ENCODE data around the gene UCN. TPM values are rescaled to one million over a fixed set of nuclear protein-coding genes. Genes with fewer than 3 reads are reported as not detected.
"Not testable (repeated sequence)": the region's sequence is repeated elsewhere in the genome, so short reads cannot be mapped to it uniquely, and the experiment has no call there.

The UCN gene
- total RNA-seq, 1 experiment from 2014 or later: 0.32 TPM

DNA sequence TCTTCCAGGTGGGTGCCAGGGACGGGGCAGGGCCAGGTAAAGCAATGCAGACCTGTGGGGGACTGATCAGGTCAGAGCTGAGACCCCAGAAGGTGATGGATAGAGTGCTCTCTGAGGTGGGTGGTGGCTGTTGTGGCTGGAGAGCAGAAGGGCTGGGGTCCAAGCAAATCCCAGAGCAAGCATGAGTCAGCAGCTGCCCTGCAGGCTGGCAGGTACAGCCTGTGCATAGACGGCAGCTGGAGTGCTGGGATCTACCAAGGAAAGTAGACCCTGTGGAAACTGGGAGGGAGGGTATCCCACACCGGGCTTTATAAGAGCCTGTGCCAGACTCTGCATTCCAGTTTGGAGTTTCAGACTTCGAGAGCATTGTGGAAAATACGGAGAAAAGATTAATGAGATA lies 25.4 kb downstream of the UCN start:
- Histone ChIP-seq H3K27ac (no peak overlapping the region), H3K27me3 (peaks cover 11% of the 10 kb centered on the region; the same call in 1 of the 2 replicates), H3K4me1 (peaks cover 18% of the 10 kb centered on the region), H3K9me3 (replicated peaks) (no peaks in the 10 kb centered on the region), H3K4me3 (no peak overlapping the region), H3K36me3 (no peaks in the 10 kb centered on the region)
- DNase-seq: peak; percentile 34 to 47

GRCh38 chr2:27281855-27282559 lies 26.2 kb downstream of the UCN start, which contains the start of gene TRIM54:
Gene TRIM54, plus strand, starts transcription at chr2:27282429. Its CDS starts 303 bp downstream, at chr2:27282732.
- DNase-seq: peak; percentile 50 to 56
- Histone ChIP-seq H3K4me3 (no peak within 1 kb of the TSS), H3K27ac (no peak within 1 kb of the TSS), H3K9me3 (replicated peaks) (no peaks in the 10 kb centered on the region), H3K27me3 (peaks cover 8% of the 10 kb centered on the region; the same call in 1 of the 2 replicates), H3K4me1 (peaks cover 18% of the 10 kb centered on the region), H3K36me3 (no peaks in the 10 kb centered on the region)

- Histone ChIP-seq H3K27me3 (peaks cover 8% of the 10 kb centered on the region; the same call in 1 of the 2 replicates), H3K4me1 (peaks cover 18% of the 10 kb centered on the region), H3K27ac (no peak overlapping the region), H3K9me3 (replicated peaks) (no peaks in the 10 kb centered on the region), H3K36me3 (no peaks in the 10 kb centered on the region), H3K4me3 (no peak overlapping the region)
- DNase-seq: no peak
Observed at GRCh38 chr2:27281442-27281841, 26.8 kb downstream of the UCN start.

GRCh38 chr2:27280826-27281225 lies 27.4 kb downstream of the UCN start:
- peaks cover 18% of the 10 kb centered on the region for H3K4me1 ChIP-seq
- H3K4me3 ChIP-seq: no peak overlapping the region
- no peak overlapping the region for H3K27ac ChIP-seq
- H3K27me3 ChIP-seq: peaks cover 8% of the 10 kb centered on the region; the same call in 1 of the 2 replicates
- H3K9me3 ChIP-seq (replicated peaks): no peaks in the 10 kb centered on the region
- H3K36me3 ChIP-seq: no peaks in the 10 kb centered on the region
- DNase-seq: no peak

DNA sequence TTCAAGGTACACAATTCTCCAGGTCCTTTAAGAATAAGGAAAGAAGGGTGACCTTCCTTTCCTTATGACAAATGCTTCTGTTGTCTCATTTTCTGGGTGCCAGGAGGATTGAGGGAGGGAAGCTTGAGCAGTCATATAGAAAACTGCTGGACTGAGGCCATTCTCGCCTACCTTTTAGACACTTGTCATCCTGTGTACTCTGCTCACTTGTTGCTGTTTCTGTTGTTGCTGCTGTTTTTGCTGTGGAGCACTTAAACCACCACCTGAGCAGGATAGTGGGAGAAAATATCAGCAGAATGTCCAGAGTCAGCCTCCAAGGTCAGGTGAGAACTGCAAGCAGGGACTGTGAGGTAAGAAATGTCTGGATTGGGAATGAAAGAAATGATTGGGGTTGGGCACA lies 30.2 kb downstream of the UCN start:
- Histone ChIP-seq H3K36me3 (no peaks in the 10 kb centered on the region), H3K27ac (no peak overlapping the region), H3K4me3 (no peak overlapping the region), H3K27me3 (peaks cover 17% of the 10 kb centered on the region), H3K9me3 (replicated peaks) (no peaks in the 10 kb centered on the region), H3K4me1 (peaks cover 15% of the 10 kb centered on the region)
- no peak for DNase-seq

DNA sequence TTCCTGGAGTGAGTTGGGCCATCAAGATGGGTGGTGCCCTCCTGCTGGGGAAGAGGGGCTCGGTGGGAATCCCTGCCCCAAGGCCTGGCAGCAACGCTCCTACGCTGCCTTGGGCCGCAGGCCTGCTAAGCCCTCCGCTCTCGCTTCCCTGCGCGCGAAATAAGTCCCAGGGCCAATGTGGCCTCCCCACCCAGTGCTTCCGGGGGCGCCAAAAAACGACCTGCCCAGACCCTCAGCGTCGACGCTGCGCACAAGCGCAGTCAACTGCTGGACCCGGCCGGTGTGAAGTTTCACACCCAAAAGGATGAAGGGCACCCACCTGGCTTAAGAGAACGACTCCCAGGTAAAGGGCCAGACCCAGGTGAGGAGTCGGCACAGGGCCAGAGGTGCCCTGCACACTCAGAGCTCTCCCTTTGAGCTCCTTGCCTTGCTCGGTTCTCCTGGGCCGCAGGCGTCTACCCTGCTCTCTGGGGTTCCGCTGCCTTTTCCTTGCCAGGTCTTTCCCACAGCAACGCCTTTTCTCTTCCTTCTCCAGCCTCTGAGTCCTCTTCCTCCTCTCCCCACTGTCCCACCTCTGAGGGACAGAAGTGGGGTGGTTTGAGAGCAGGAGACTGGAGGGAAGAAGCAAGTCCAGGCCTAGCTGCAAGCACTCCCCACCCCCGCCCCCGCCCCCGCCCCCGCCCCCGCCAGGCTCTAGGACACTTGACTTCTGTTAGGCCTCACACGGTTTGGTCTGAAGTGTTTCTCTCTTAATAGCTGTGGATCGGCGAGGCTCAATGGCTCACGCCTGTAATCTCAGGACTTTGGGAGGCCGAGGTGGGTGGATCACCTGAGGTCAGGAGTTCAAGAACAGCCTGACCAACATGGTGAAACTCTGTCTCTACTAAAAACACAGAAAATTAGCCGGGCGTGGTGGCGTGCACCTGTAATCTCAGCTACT lies 32.8 kb downstream of the UCN start, which contains the start of gene DNAJC5G:
TSS of gene DNAJC5G (plus strand) at position 223 of the 940 bp plus-strand sequence. CDS start 1,296 bp downstream, outside the sequence.
- Histone ChIP-seq H3K4me3 (no peak within 1 kb of the TSS), H3K27me3 (peaks cover 28% of the 10 kb centered on the region), H3K27ac (no peak within 1 kb of the TSS), H3K36me3 (no peaks in the 10 kb centered on the region), H3K4me1 (no peaks in the 10 kb centered on the region), H3K9me3 (replicated peaks) (no peaks in the 10 kb centered on the region)
- DNase-seq: no peak

GRCh38 chr2:27272537-27273522 lies 35.4 kb downstream of the UCN start:
- not testable (repeated sequence) for H3K4me3 ChIP-seq; H3K9me3 ChIP-seq (replicated peaks); H3K36me3 ChIP-seq; H3K27ac ChIP-seq; H3K4me1 ChIP-seq; DNase-seq
- H3K27me3 ChIP-seq: peaks cover 28% of the 10 kb centered on the region

GRCh38 chr2:27271631-27272340 lies 36.5 kb downstream of the UCN start:
- no peaks in the 10 kb centered on the region for H3K9me3 ChIP-seq (replicated peaks)
- H3K27ac ChIP-seq: no peak overlapping the region
- DNase-seq: no peak
- no peaks in the 10 kb centered on the region for H3K36me3 ChIP-seq
- H3K4me3 ChIP-seq: no peak overlapping the region
- no peaks in the 10 kb centered on the region for H3K4me1 ChIP-seq
- H3K27me3 ChIP-seq: peaks cover 28% of the 10 kb centered on the region

DNA sequence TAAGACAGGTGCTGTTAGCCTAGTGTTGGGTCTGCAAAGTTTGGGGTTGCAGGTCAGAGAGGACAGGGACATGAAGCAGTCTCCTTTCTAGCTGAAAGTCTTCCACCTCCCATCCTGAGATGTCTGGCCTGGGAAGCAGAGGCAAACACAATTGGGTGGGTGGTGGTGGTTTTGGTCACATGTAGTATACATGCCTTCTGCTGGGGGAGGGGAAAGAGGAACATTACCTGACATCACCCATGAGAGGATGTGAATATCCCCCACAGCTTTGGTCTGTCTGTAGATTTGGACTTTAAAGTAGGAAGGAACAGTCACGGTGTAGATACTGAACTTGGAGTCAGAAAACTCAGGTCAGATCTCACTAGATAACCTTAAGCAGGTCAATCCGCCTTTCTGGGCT lies 37.6 kb downstream of the UCN start:
- DNase-seq: no peak
- H3K36me3 ChIP-seq: no peaks in the 10 kb centered on the region
- H3K4me3 ChIP-seq: no peak overlapping the region
- H3K4me1 ChIP-seq: no peaks in the 10 kb centered on the region
- H3K27ac ChIP-seq: no peak overlapping the region
- peaks cover 25% of the 10 kb centered on the region for H3K27me3 ChIP-seq
- no peaks in the 10 kb centered on the region for H3K9me3 ChIP-seq (replicated peaks)

DNA sequence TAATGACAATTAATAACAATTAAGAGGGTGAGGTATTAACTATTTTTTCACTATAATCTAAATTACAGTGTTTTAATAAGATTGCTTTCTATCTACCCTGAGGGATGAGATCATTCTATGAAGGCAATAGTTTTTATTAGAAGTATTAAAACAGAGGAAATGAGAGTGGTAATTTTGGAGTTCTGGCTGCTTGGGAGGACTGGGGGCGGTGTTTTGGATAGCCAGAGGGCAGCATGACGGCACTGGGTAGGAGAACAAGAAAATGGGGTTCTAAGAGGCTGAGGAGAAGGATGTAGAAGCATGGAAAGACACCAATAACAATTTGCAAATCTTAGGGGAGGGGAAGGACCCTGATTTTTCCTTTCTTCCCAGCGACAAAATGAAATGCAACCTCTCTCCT lies 38.1 kb downstream of the UCN start:
- Histone ChIP-seq H3K27ac (no peak overlapping the region), H3K4me3 (no peak overlapping the region), H3K9me3 (replicated peaks) (no peaks in the 10 kb centered on the region), H3K36me3 (no peaks in the 10 kb centered on the region), H3K4me1 (no peaks in the 10 kb centered on the region; the same call in 1 of the 2 replicates), H3K27me3 (peaks cover 27% of the 10 kb centered on the region)
- no peak for DNase-seq

GRCh38 chr2:27268296-27268695 lies 39.9 kb downstream of the UCN start:
- H3K4me3 ChIP-seq; H3K27ac ChIP-seq; H3K36me3 ChIP-seq; H3K9me3 ChIP-seq (replicated peaks); H3K4me1 ChIP-seq; DNase-seq: not testable (repeated sequence)
- H3K27me3 ChIP-seq: peaks cover 32% of the 10 kb centered on the region

DNA sequence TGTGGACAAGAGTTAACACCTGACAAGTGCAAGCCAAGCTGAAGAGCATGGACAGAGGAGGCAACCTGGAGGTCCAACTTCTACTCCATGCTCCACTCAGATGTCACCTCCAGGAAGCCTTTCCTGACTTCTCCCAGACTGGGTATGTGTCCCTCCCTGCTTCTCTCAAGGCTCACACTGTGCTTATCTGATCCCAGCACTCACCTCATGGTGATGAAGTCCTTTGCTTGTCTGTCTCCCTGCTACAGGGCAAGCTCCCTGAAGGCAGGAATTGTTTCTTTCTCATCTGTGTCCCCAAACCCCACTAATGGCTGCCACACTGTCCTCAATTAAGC lies 42.7 kb downstream of the UCN start:
- Histone ChIP-seq H3K9me3 (replicated peaks) (no peaks in the 10 kb centered on the region), H3K27ac (no peak overlapping the region), H3K4me3 (no peak overlapping the region), H3K4me1 (peaks cover 5% of the 10 kb centered on the region; the same call in 1 of the 2 replicates), H3K36me3 (no peaks in the 10 kb centered on the region), H3K27me3 (peaks cover 36% of the 10 kb centered on the region)
- no peak for DNase-seq

DNA sequence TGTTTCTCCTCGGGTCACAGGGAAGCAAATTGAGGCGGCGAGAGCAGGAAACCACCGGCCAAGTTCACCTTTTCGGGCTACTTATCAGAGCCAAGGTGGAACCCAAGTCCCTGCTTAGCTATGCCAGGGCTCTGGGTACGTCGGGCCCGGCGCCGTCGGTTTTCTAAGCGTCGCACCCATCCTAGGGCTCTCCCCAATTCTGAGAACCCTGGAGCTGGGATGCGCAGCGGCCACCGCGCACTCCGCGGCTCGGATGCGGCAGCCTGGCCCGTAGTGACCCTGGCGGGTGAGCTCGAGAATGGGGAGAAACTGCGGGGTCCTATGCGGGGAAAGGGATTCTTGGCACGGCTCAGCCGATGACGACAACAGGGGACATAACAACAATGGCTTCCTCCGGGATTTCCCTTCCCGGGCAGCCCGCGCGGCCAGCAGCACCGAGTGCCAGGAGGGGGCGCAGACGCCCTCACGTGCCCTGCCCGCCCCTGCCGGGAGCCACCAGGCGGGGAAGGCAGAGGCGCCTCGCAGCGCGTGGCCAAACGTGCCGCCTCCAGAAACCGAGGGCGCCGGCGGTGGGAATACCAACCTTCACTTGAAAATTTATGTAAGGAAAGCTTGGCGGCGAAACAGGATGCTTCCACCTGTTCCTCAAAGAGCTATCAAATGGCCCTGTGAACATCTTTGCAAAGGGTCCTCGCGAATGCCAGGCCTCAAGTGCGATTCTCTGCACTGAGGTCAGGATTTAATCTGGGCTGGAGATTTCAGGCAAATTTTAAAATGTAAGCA lies 43.3 kb downstream of the UCN start:
- Histone ChIP-seq H3K36me3 (no peaks in the 10 kb centered on the region), H3K4me1 (peaks cover 5% of the 10 kb centered on the region; the same call in 1 of the 2 replicates), H3K9me3 (replicated peaks) (no peaks in the 10 kb centered on the region), H3K4me3 (peak overlapping the region; percentile 46), H3K27me3 (peaks cover 35% of the 10 kb centered on the region), H3K27ac (no peak overlapping the region)
- DNase-seq: peak; percentile 82 to 87

Measured in SJCRH30 (cell line).